Amniotic stem cell (primary cell): Measurements from ENCODE around the gene CAPRIN1.
"Not testable (repeated sequence)": the region's sequence is repeated elsewhere in the genome, so short reads cannot be mapped to it uniquely, and the experiment has no call there.

Experiments used
- DNase-seq: peaks from one replicate; lab custom pipeline; 2025; lab: John Stamatoyannopoulos, UW

CAPRIN1 gene

GRCh38 chr11:34052036-34052607 lies 591 bp downstream of the CAPRIN1 start:
- peak; percentile 61 for DNase-seq

- DNase-seq, result no peak
Measured at GRCh38 chr11:34052608-34053160, 1.2 kb downstream of the CAPRIN1 start.

- peak; percentile 69 for DNase-seq
Measured at GRCh38 chr11:34053161-34053686, 1.7 kb downstream of the CAPRIN1 start.

- not testable (repeated sequence) for DNase-seq
Measured at GRCh38 chr11:34054351-34054750, 2.8 kb downstream of the CAPRIN1 start.

GRCh38 chr11:34055218-34056000 lies 3.9 kb downstream of the CAPRIN1 start:
- DNase-seq, result no peak

- DNase-seq, result no peak
Measured at GRCh38 chr11:34056672-34057071, 5.1 kb downstream of the CAPRIN1 start.

GRCh38 chr11:34063061-34063795 lies 11.7 kb downstream of the CAPRIN1 start:
- no peak for DNase-seq

GRCh38 chr11:34064291-34064690 lies 12.8 kb downstream of the CAPRIN1 start:
- no peak for DNase-seq

- DNase-seq, result no peak
Measured at GRCh38 chr11:34065505-34066203, 14.1 kb downstream of the CAPRIN1 start.

GRCh38 chr11:34066766-34067165 lies 15.2 kb downstream of the CAPRIN1 start:
- not testable (repeated sequence) for DNase-seq

GRCh38 chr11:34067383-34068065 lies 16.0 kb downstream of the CAPRIN1 start:
- DNase-seq, result no peak

GRCh38 chr11:34068111-34068510 lies 16.6 kb downstream of the CAPRIN1 start:
- DNase-seq, result no peak

GRCh38 chr11:34071306-34071705 lies 19.8 kb downstream of the CAPRIN1 start:
- DNase-seq, result not testable (repeated sequence)

GRCh38 chr11:34072041-34072440 lies 20.5 kb downstream of the CAPRIN1 start:
- no peak for DNase-seq

- DNase-seq, result no peak
Measured at GRCh38 chr11:34072832-34073231, 21.3 kb downstream of the CAPRIN1 start.

- no peak for DNase-seq
Measured at GRCh38 chr11:34074391-34074790, 22.9 kb downstream of the CAPRIN1 start.

- no peak for DNase-seq
Measured at GRCh38 chr11:34075178-34075820, 23.8 kb downstream of the CAPRIN1 start.

GRCh38 chr11:34080609-34081008 lies 29.1 kb downstream of the CAPRIN1 start:
- no peak for DNase-seq

GRCh38 chr11:34084637-34085036 lies 33.1 kb downstream of the CAPRIN1 start:
- no peak for DNase-seq

- no peak for DNase-seq
Measured at GRCh38 chr11:34086554-34087283, 35.2 kb downstream of the CAPRIN1 start.
